ENCODE data around the gene DPYSL4.

The DPYSL4 gene

GRCh38 chr10:132179551-132180392 is 7.0 kb upstream of the DPYSL4 start:
- H4K20me1 ChIP-seq (ENCODE audit: control insufficient read depth, insufficient read depth, low read depth, low read length): no peaks in the 10 kb centered on the region
- no peak overlapping the region for H3K4me3 ChIP-seq (ENCODE audit: low read length)
- no peaks in the 10 kb centered on the region for H3K4me1 ChIP-seq (ENCODE audit: control insufficient read depth, low read length)
- H3K27ac ChIP-seq (ENCODE audit: low read depth, low read length): no peak overlapping the region
- peaks cover 6% of the 10 kb centered on the region; the same call in 1 of the 2 replicates for H3K9me3 ChIP-seq (ENCODE audit: control insufficient read depth, insufficient read depth, low read length)
- no peaks in the 10 kb centered on the region for H3K27me3 ChIP-seq (ENCODE audit: control insufficient read depth, low read length)
- no peaks in the 10 kb centered on the region for H3K9me2 ChIP-seq (replicated peaks; ENCODE audit: control insufficient read depth, low read length)
- no peaks in the 10 kb centered on the region for H3K36me3 ChIP-seq (ENCODE audit: control insufficient read depth, low read length)
- H3F3A ChIP-seq (ENCODE audit: control insufficient read depth, insufficient read depth): no peaks in the 10 kb centered on the region
- TF ChIP-seq CTCF (IDR thresholded peaks at IDR 0.05; ENCODE audit: low read depth, low read length, poor library complexity, severe bottlenecking): no peak
- H3K79me2 ChIP-seq (ENCODE audit: control insufficient read depth, low read length): no peaks in the 10 kb centered on the region
- no peak overlapping the region for H3K4me2 ChIP-seq (ENCODE audit: low read length)

- Histone ChIP-seq H3K9me2 (replicated peaks; ENCODE audit: control insufficient read depth, low read length) (no peaks in the 10 kb centered on the region), H4K20me1 (ENCODE audit: control insufficient read depth, insufficient read depth, low read depth, low read length) (no peaks in the 10 kb centered on the region), H3K4me3 (ENCODE audit: low read length) (no peak overlapping the region), H3K27ac (ENCODE audit: low read depth, low read length) (no peak overlapping the region), H3K36me3 (ENCODE audit: control insufficient read depth, low read length) (no peaks in the 10 kb centered on the region), H3K27me3 (ENCODE audit: control insufficient read depth, low read length) (no peaks in the 10 kb centered on the region), H3K79me2 (ENCODE audit: control insufficient read depth, low read length) (no peaks in the 10 kb centered on the region), H3K9me3 (ENCODE audit: control insufficient read depth, insufficient read depth, low read length) (peaks cover 6% of the 10 kb centered on the region; the same call in 1 of the 2 replicates), H3F3A (ENCODE audit: control insufficient read depth, insufficient read depth) (no peaks in the 10 kb centered on the region), H3K4me1 (ENCODE audit: control insufficient read depth, low read length) (no peaks in the 10 kb centered on the region), H3K4me2 (ENCODE audit: low read length) (no peak overlapping the region)
- TF ChIP-seq EZH2phosphoT487 (IDR thresholded peaks at IDR 0.05; ENCODE audit: borderline replicate concordance, low read length): no peak
- no peak for TF ChIP-seq CTCF (IDR thresholded peaks at IDR 0.05; ENCODE audit: low read depth, low read length, poor library complexity, severe bottlenecking)
Measured at GRCh38 chr10:132180736-132181135, 6.0 kb upstream of the DPYSL4 start.

GRCh38 chr10:132181691-132182425 is 4.9 kb upstream of the DPYSL4 start:
- Histone ChIP-seq H3K9me2 (replicated peaks; ENCODE audit: control insufficient read depth, low read length) (no peaks in the 10 kb centered on the region), H4K20me1 (ENCODE audit: control insufficient read depth, insufficient read depth, low read depth, low read length) (no peaks in the 10 kb centered on the region), H3K27ac (ENCODE audit: low read depth, low read length) (no peak overlapping the region), H3K4me2 (ENCODE audit: low read length) (no peak overlapping the region), H3F3A (ENCODE audit: control insufficient read depth, insufficient read depth) (no peaks in the 10 kb centered on the region), H3K36me3 (ENCODE audit: control insufficient read depth, low read length) (no peaks in the 10 kb centered on the region), H3K79me2 (ENCODE audit: control insufficient read depth, low read length) (no peaks in the 10 kb centered on the region), H3K27me3 (ENCODE audit: control insufficient read depth, low read length) (no peaks in the 10 kb centered on the region), H3K4me3 (ENCODE audit: low read length) (no peak overlapping the region), H3K9me3 (ENCODE audit: control insufficient read depth, insufficient read depth, low read length) (peaks cover 6% of the 10 kb centered on the region; the same call in 1 of the 2 replicates), H3K4me1 (ENCODE audit: control insufficient read depth, low read length) (no peaks in the 10 kb centered on the region)
- TF ChIP-seq CTCF (IDR thresholded peaks at IDR 0.05; ENCODE audit: low read depth, low read length, poor library complexity, severe bottlenecking) (no peak), EZH2phosphoT487 (IDR thresholded peaks at IDR 0.05; ENCODE audit: borderline replicate concordance, low read length) (no peak)
